Breast epithelium (tissue), 3 donors: ENCODE results near the gene CDK5RAP3.

Experiments
- POLR2A ChIP-seq: fragments of 450-650 bp; IDR thresholded peaks from one replicate; pipeline ENCODE4 v1.6.1; 2016; ENCODE audit warnings: antibody characterized with exemption, mild to moderate bottlenecking, moderate library complexity
- TF ChIP-seq, protein P1 (sequence below), 3 donors: fragments of 450-650 bp; IDR thresholded peaks; one replicate each; pipeline ENCODE4 v1.5.1; 2016 to 2017; ENCODE audit warnings: antibody characterized with exemption in 3 of 3, mild to moderate bottlenecking in 3 of 3, moderate library complexity in 3 of 3

DNA sequence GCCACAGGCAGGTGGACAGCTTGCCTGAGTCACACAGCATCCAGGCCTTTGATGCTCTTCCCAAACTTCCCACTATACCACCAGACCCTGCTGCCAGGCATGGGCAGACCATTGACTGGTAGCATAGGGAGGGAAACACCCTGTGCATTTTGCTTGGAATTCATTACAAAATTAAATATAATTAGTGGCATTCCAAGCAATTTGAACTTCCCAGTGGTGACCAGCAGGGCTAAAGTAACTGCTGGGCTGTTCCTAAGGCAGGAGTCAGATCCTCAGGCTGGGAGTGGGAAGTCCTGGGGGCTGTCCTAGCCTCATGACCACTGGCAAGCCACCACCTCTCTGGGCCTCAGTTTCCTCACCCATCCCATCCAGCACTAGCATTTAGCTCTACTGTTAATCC, 17.0 kb upstream of the CDK5RAP3 start:
- TF ChIP-seq POLR2A, result no peak
- TF ChIP-seq, protein P1, sequence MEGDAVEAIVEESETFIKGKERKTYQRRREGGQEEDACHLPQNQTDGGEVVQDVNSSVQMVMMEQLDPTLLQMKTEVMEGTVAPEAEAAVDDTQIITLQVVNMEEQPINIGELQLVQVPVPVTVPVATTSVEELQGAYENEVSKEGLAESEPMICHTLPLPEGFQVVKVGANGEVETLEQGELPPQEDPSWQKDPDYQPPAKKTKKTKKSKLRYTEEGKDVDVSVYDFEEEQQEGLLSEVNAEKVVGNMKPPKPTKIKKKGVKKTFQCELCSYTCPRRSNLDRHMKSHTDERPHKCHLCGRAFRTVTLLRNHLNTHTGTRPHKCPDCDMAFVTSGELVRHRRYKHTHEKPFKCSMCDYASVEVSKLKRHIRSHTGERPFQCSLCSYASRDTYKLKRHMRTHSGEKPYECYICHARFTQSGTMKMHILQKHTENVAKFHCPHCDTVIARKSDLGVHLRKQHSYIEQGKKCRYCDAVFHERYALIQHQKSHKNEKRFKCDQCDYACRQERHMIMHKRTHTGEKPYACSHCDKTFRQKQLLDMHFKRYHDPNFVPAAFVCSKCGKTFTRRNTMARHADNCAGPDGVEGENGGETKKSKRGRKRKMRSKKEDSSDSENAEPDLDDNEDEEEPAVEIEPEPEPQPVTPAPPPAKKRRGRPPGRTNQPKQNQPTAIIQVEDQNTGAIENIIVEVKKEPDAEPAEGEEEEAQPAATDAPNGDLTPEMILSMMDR (IDR thresholded peaks at IDR 0.05), result no peak
